ENCODE data around the gene ADAM12.

GRCh38 chr10:126374435-126374834 lies 13.8 kb downstream of the ADAM12 start:
- no peak for TF ChIP-seq POLR2A (IDR thresholded peaks at IDR 0.05; ENCODE audit: low read depth, low read length)
- no peak for TF ChIP-seq POLR2AphosphoS5 (IDR thresholded peaks at IDR 0.05; ENCODE audit: low read depth, low read length)
